ENCODE data around the gene LRP2. TPM values are rescaled to one million over a fixed set of nuclear protein-coding genes. Genes with fewer than 3 reads are reported as not detected.
"Not testable (repeated sequence)": the region's sequence is repeated elsewhere in the genome, so short reads cannot be mapped to it uniquely, and the experiment has no call there.

LRP2 gene
- polyA plus RNA-seq, 1 donor (not counting 4 experiments of a cell fraction or from before 2014, with no cell fraction given), result not detected

- Histone ChIP-seq H3K9me1 (ENCODE audit: control insufficient read depth, extremely low read depth, insufficient read depth, low read length) (no peaks in the 10 kb centered on the region), H3K9me3 (ENCODE audit: control insufficient read depth, low read depth, low read length) (no peaks in the 10 kb centered on the region), H3K4me1 (ENCODE audit: control insufficient read depth, extremely low read depth, insufficient read depth, low read length) (no peaks in the 10 kb centered on the region), H3K9ac (ENCODE audit: control insufficient read depth, extremely low read depth, insufficient read depth, low read length) (no peak overlapping the region), H2AFZ (ENCODE audit: control insufficient read depth, low read length) (no peak overlapping the region), H3K27ac (ENCODE audit: control insufficient read depth, insufficient read depth, low read length) (no peak overlapping the region), H3K79me2 (ENCODE audit: control insufficient read depth, insufficient read depth, low read length) (no peaks in the 10 kb centered on the region), H4K20me1 (ENCODE audit: control insufficient read depth, extremely low read depth, insufficient read depth, low read length) (no peaks in the 10 kb centered on the region), H3K27me3 (ENCODE audit: control insufficient read depth, extremely low read depth, insufficient read depth, low read length) (peaks cover 12% of the 10 kb centered on the region), H3K4me3 (ENCODE audit: control insufficient read depth in 2 of 3, extremely low read depth in 1 of 3, insufficient read depth in 2 of 3, low read depth in 1 of 3, low read length in 3 of 3) (no peak overlapping the region), H3K36me3 (ENCODE audit: control insufficient read depth in 2 of 2, extremely low read depth in 1 of 2, insufficient read depth in 2 of 2, low read length in 2 of 2) (no peaks in the 10 kb centered on the region), H3K4me2 (ENCODE audit: control insufficient read depth, extremely low read depth, insufficient read depth, low read depth, low read length) (no peak overlapping the region)
- dilution Hi-C loops (cut with MboI; ENCODE audit: extremely low pct_ligation_motif_present, low sequenced_read_pairs), result no loop called here
- DNase-seq (ENCODE audit: low read depth, low spot score) (no peak), FAIRE-seq (no peak)
- TF ChIP-seq CTCF (optimal IDR thresholded peaks at IDR 0.05 in 1 of 3, IDR thresholded peaks at IDR 0.05 in 1 of 3, conservative IDR thresholded peaks at IDR 0.05 in 1 of 3; ENCODE audit: extremely low read depth in 1 of 3, insufficient read depth in 2 of 3, low read length in 3 of 3), result no peak
- no peak for TF ChIP-seq EZH2 (IDR thresholded peaks at IDR 0.05; ENCODE audit: low read length)
These were observed 41.8 kb downstream of the LRP2 start for GRCh38 chr2:169320561-169320960.

GRCh38 chr2:169315357-169315756 is 47.0 kb downstream of the LRP2 start:
- no peaks in the 10 kb centered on the region for H3K9me1 ChIP-seq (ENCODE audit: control insufficient read depth, extremely low read depth, insufficient read depth, low read length)
- FAIRE-seq, result no peak
- H3K4me2 ChIP-seq (ENCODE audit: control insufficient read depth, extremely low read depth, insufficient read depth, low read depth, low read length), result no peak overlapping the region
- H3K27ac ChIP-seq (ENCODE audit: control insufficient read depth, insufficient read depth, low read length), result no peak overlapping the region
- H3K9me3 ChIP-seq (ENCODE audit: control insufficient read depth, low read depth, low read length), result no peaks in the 10 kb centered on the region
- H3K79me2 ChIP-seq (ENCODE audit: control insufficient read depth, insufficient read depth, low read length), result no peaks in the 10 kb centered on the region
- no peaks in the 10 kb centered on the region for H3K4me1 ChIP-seq (ENCODE audit: control insufficient read depth, extremely low read depth, insufficient read depth, low read length)
- no peak overlapping the region for H3K4me3 ChIP-seq (ENCODE audit: control insufficient read depth in 2 of 3, extremely low read depth in 1 of 3, insufficient read depth in 2 of 3, low read depth in 1 of 3, low read length in 3 of 3)
- H2AFZ ChIP-seq (ENCODE audit: control insufficient read depth, low read length), result no peak overlapping the region
- H4K20me1 ChIP-seq (ENCODE audit: control insufficient read depth, extremely low read depth, insufficient read depth, low read length), result no peaks in the 10 kb centered on the region
- DNase-seq (ENCODE audit: low read depth, low spot score), result no peak
- no peak for TF ChIP-seq CTCF (optimal IDR thresholded peaks at IDR 0.05 in 1 of 3, IDR thresholded peaks at IDR 0.05 in 1 of 3, conservative IDR thresholded peaks at IDR 0.05 in 1 of 3; ENCODE audit: extremely low read depth in 1 of 3, insufficient read depth in 2 of 3, low read length in 3 of 3)
- no peak for TF ChIP-seq EZH2 (IDR thresholded peaks at IDR 0.05; ENCODE audit: low read length)
- H3K36me3 ChIP-seq (ENCODE audit: control insufficient read depth in 2 of 2, extremely low read depth in 1 of 2, insufficient read depth in 2 of 2, low read length in 2 of 2), result no peaks in the 10 kb centered on the region
- no peak overlapping the region for H3K9ac ChIP-seq (ENCODE audit: control insufficient read depth, extremely low read depth, insufficient read depth, low read length)
- H3K27me3 ChIP-seq (ENCODE audit: control insufficient read depth, extremely low read depth, insufficient read depth, low read length), result peaks cover 6% of the 10 kb centered on the region
- dilution Hi-C loops (cut with MboI; ENCODE audit: extremely low pct_ligation_motif_present, low sequenced_read_pairs), result no loop called here

DNA sequence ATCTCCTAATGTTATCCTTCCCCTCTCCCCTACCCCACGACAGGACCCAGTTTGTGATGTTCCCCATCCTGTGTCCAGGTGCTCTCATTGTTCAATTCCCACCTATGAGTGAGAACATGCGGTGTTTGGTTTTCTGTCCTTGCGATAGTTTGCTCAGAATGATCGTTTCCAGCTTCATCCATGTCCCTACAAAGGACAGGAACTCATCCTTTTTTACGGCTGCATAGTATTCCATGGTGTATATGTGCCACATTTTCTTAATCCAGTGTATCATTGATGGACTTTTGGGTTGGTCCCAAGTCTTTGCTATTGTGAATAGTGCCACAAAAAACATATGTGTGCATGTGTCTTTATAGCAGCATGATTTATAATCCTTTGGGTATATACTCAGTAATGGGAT is 54.0 kb downstream of the LRP2 start:
- DNase-seq (ENCODE audit: low read depth, low spot score); H3K4me2 ChIP-seq (ENCODE audit: control insufficient read depth, extremely low read depth, insufficient read depth, low read depth, low read length); H3K79me2 ChIP-seq (ENCODE audit: control insufficient read depth, insufficient read depth, low read length); H2AFZ ChIP-seq (ENCODE audit: control insufficient read depth, low read length); H3K4me3 ChIP-seq (ENCODE audit: control insufficient read depth in 2 of 3, extremely low read depth in 1 of 3, insufficient read depth in 2 of 3, low read depth in 1 of 3, low read length in 3 of 3); H3K4me1 ChIP-seq (ENCODE audit: control insufficient read depth, extremely low read depth, insufficient read depth, low read length); H3K9ac ChIP-seq (ENCODE audit: control insufficient read depth, extremely low read depth, insufficient read depth, low read length); H3K9me3 ChIP-seq (ENCODE audit: control insufficient read depth, low read depth, low read length); H4K20me1 ChIP-seq (ENCODE audit: control insufficient read depth, extremely low read depth, insufficient read depth, low read length); H3K36me3 ChIP-seq (ENCODE audit: control insufficient read depth in 2 of 2, extremely low read depth in 1 of 2, insufficient read depth in 2 of 2, low read length in 2 of 2); FAIRE-seq; H3K27ac ChIP-seq (ENCODE audit: control insufficient read depth, insufficient read depth, low read length); H3K9me1 ChIP-seq (ENCODE audit: control insufficient read depth, extremely low read depth, insufficient read depth, low read length); H3K27me3 ChIP-seq (ENCODE audit: control insufficient read depth, extremely low read depth, insufficient read depth, low read length); dilution Hi-C loops (cut with MboI; ENCODE audit: extremely low pct_ligation_motif_present, low sequenced_read_pairs): not testable (repeated sequence)

- H2AFZ ChIP-seq (ENCODE audit: control insufficient read depth, low read length); H3K4me3 ChIP-seq (ENCODE audit: control insufficient read depth in 2 of 3, extremely low read depth in 1 of 3, insufficient read depth in 2 of 3, low read depth in 1 of 3, low read length in 3 of 3); DNase-seq (ENCODE audit: low read depth, low spot score); H3K9ac ChIP-seq (ENCODE audit: control insufficient read depth, extremely low read depth, insufficient read depth, low read length); H4K20me1 ChIP-seq (ENCODE audit: control insufficient read depth, extremely low read depth, insufficient read depth, low read length); H3K4me1 ChIP-seq (ENCODE audit: control insufficient read depth, extremely low read depth, insufficient read depth, low read length); H3K36me3 ChIP-seq (ENCODE audit: control insufficient read depth in 2 of 2, extremely low read depth in 1 of 2, insufficient read depth in 2 of 2, low read length in 2 of 2); H3K79me2 ChIP-seq (ENCODE audit: control insufficient read depth, insufficient read depth, low read length); H3K4me2 ChIP-seq (ENCODE audit: control insufficient read depth, extremely low read depth, insufficient read depth, low read depth, low read length); H3K9me1 ChIP-seq (ENCODE audit: control insufficient read depth, extremely low read depth, insufficient read depth, low read length); FAIRE-seq; H3K9me3 ChIP-seq (ENCODE audit: control insufficient read depth, low read depth, low read length); H3K27ac ChIP-seq (ENCODE audit: control insufficient read depth, insufficient read depth, low read length); dilution Hi-C loops (cut with MboI; ENCODE audit: extremely low pct_ligation_motif_present, low sequenced_read_pairs); H3K27me3 ChIP-seq (ENCODE audit: control insufficient read depth, extremely low read depth, insufficient read depth, low read length): not testable (repeated sequence)
These were observed 57.6 kb downstream of the LRP2 start for GRCh38 chr2:169304689-169305088.

Measured in keratinocyte (primary cell).